HG03520 (cell line): ENCODE data around the gene C10orf71.

ENCODE experiments used
- ATAC-seq: cut with Tn5 transposase; IDR thresholded peaks from one replicate; pipeline ENCODE4 v1.9.1; 2021; ENCODE audit warnings: mild to moderate bottlenecking, moderate library complexity; ENCODE audit not compliant: unreplicated experiment

Gene C10orf71

DNA sequence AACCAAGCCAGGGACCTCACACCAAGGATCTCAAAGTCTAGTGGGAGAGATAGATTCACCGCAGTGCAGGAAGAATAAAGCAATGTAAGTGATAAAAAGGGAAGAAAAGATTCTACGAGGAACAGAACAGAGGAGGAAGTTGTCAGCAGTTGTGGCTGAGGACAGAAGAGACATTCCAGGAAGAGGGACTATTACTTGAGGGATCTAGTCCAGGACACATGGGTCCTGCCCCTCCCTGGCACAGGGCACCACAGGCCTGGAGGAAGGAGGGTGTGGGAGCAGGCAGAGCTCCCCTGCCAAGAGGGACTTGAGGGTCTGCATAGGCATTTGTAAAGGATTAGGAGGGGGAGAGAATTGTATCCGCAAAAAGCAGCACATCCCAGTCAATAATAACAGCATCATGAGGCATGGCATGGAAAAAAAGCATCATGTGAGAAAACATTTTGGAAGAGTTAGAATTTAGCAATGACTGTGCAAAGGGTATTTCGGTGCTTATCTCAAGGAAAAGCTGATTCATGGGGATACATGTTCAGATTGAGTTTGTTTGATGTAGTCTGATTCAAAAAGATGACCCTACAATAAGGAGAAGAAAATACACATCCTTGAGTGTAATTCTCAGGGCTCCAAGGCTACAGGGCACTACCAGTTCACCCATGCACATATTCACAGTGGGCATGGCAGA is 12.7 kb downstream of the C10orf71 start:
- no peak for ATAC-seq

DNA sequence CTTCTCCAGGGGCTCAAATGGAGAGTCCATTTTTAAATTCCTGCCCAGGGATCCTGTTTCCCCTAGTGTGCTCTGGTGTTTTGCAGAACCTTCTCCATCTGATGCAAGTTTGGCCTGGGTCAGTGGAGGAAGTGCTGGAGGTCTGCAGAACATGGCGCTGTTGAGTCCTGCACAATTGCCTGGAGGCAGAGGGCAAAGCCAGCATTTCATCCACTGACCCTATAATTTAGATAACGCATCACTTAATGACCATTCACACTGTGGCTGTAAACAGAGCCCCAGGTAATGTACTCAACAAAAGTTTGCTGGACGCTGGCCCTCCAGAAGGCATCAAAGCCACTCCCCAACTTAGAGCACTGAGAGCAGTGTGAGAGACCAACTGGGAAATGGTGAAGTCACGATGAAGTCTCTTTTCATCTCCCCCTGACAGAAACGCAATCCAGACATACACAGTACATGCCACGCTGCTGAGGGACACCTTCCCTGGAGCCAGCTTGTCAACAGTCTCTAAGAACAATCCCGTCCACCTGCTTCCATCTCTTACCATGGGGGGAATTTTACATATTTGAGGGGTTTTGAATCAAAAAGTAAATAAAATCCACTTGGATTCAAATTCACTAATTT is 13.4 kb downstream of the C10orf71 start:
- ATAC-seq: no peak

DNA sequence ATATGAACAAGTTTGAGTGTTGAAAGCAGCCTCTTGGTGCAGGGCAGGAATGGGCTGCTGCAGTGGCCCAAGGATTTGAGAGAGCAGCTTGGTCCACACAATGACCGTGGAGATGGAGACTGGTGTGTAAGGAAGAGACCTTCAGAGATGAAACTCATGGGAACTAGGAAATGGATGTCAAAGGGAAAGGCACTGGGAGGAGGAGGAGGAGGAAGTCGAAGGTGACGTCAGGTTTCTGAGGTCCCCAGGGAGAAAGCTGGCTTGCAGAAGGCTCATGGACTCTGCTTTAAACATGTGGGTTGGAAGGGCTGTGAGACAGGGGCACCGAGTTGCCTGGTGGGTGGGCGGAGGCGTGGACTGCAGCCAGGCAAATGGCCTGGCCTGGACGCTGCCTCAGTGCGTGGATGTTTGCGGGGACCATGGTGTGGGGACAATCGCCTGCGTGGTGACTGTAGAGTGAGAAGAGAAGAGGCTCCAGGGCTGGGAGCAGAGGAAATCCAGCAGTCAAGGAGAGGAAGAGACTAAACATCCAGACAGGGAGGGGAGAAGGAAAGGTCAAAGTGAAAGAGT is 14.6 kb downstream of the C10orf71 start:
- ATAC-seq: no peak

DNA sequence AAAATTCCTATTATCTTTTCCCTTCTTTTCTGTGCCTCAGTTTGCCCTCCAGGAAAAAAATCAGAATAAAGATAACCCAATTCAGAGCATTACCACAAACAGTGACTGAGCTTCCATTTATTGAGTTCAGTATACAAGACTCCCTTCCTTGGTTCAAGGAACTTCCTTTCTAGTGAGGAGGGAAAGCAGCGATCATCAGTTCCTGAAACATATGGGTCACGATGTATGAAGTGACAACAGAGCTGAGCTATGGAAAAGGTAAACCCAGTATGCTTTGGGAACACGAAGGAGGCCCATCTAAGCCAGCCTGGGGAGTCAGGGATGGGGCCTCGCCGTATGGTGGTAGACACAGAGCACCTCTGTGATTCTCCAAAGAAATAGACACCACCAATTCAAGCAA is 15.8 kb downstream of the C10orf71 start:
- ATAC-seq: no peak

DNA sequence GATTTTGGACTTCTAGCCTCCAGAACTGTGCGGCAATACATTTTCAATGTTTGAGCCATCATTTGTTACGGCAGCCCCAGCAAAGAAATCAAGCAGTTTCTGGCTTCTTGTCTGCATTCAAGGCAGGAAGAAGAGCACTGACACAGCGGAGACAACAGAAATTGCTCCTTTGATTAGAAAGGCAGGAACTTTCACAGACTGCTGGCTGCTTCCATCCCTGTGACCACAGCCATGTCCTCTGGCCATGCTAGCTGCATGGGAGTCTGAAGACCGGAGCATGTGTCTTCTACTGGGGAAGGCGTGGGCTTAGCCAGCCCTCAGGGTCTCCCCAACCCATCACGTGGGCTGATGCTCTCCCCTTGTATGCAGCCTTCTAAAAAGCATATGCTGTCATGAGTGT is 19.1 kb downstream of the C10orf71 start:
- ATAC-seq: no peak

DNA sequence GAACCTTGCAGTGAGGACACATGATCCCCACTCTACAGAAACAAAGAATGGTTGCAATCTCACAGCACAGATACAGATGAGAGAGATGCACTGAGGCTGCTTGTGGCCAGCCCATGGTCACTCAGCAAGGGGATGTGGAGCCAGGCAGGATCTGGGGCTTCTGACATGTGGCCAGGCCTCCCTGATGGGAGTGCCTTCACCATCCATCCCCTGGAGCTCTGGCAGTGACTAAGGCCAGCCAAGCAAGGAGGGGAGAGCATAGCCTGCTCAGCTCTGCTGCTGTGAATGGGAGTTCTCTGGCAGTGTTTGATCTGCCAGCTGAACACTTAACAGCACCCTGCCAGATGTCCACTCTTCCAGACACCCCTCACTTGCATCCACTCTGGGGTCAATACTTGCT is 19.8 kb downstream of the C10orf71 start:
- ATAC-seq: no peak

DNA sequence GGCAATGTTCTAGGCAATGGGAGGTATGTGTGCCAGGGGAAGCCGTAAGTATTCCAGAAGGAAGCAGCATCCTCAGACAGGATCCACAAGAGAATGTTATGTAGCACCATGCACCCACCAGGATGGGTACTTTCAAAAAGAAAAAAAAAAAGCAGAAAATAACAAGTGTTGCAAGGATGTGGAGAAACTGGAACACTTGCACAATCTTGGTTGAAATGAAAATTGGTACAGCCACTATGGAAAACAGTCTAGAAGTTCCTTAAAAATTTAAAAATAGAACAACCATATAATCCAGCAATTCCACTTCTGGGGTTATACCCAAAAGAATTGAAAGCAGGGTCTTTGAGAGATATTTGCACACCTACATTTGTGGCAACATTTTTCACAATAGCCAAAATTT is 20.2 kb downstream of the C10orf71 start:
- ATAC-seq: no peak

DNA sequence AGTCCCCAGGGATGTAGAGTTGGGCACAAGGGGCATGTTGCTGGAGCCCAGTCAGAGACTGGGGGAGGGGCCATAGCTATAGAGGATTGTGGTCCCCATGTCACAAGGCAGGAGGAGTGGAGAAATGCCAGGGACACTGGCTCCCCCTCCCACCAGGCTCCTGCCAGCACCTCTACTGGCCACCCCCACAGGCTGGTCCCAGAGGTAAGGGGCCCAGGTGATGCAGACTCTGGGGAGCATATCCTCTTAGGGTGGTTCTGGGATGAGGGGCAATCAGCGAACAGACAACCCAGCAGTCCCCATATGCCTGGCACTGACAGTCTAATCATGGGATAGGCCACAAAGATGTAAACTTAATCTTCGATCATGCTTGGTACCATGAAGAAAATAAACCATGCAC is 21.2 kb downstream of the C10orf71 start:
- ATAC-seq: no peak

DNA sequence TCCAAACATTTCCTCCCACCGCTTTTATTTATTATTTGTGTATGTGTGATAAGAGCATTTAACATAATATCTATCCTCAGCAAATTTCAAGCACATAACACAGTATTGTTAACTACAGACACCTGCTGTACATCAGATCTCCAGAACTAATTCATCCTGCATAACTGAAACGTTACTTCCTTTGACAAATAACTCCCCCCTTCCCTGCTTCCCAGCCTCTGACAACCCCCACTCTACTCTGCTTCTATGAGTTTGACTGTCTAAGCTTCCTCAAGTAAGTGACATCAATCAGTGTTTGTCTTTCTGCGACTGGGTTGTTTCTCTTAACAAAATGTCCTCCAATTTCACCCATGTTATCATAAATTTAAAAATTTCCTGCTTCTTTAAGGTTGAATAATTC is 22.1 kb downstream of the C10orf71 start:
- ATAC-seq: no peak

DNA sequence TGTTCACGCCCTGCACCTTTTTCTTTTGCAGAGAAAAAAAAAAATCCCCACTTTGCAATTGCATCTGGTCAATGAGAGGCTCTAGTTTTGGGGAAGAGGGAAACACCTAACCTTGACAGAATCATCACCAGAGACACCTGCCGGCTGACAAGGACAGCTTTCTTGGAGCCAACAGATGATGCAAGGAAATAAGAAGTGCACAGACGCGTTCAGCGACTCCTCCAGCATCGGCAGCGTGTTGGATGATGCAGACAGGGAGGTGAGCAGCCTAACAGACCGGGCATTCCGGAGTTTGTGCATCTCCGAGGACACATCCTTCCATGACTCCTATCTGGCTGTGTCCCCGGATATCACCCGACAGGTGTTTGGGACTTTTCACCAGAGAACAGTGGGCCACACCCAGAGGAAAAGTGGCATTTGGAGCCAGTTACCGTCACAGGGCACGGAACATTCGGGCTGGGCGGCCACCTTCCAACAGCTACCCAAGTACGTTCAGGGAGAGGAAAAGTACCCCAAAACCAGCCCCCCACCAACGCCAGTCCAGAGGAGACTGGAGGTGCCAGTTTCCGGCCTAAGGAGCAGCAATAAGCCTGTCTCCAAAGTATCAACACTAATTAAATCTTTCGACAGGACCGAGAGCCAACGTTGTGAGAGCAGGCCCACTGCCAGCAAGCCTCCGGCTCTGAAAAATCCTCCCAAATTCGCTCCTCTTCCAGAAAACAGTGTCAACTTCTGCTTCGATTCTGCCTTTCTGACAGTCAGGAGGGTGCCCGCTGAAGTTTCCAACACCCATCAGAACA is 23.6 kb downstream of the C10orf71 start:
- ATAC-seq: no peak

DNA sequence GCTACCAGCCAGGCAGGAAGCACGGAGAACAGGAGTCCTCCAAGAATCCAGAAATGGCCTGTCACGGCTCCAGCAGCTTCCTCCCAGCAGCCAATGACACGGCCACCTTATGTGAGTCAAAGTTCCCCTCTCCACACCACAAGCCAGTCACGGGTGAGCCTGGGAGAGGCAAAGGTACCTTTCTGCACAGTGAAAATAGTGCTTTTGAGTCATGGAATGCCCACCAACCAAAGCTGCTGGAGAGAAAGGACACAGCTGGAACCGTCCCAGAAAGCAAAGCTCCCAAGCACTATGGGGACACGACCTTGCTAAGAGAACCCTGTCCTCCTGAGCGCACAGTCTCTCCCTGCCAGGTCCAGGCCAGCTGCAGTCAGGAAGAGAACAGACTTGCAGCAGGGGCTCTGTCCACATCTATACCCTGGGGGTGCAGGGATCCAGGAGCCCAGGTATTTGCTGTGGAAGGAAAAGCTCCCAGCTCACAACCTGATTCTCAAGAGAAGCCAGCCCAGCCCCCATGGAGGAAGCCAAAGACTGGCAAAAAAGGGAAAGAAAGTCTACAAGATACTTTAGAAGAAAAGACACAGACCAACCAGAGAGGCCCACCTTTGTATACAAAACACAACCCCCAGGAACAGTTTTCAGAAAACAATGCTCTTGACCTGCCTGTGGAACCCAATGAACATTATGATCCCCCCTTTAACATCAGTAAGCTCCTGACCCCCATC is 24.4 kb downstream of the C10orf71 start:
- no peak for ATAC-seq

DNA sequence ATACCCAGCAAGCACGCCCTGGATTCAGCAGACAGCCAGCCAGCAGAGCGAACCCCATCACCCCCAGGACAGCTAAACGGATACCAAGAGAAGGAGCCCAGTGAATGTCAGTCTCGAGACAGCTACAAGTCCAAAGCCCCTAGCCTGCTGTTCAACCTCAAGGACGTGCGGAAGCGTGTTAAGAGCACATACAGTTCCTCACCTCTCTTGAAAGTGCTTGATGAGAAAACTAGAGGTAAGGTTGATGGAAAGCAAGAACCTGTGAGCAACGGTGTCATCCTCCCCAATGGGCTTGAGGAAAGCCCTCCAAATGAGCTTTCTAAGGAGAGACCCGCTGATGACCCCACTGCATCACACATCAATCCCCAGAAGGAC is 24.9 kb downstream of the C10orf71 start:
- no peak for ATAC-seq

DNA sequence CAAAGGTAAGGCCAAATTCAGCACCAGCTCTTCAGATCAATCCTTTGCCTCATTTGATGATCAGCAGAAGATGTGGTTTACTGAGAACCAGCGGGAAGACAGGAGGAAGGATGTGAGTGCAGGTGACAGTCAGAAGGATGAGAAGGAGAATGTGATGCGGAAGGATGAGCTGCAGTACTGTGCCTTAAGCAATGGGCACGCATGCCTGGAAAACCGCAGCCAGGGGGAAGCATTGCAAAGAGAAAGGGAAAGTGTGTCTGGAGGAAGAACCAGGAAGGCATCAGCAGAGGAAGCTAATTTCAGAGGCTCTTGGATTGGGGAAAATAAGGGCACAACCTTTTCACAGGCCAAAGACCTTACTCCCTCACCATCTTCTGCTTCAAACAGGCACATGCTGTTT is 25.7 kb downstream of the C10orf71 start:
- ATAC-seq: no peak

DNA sequence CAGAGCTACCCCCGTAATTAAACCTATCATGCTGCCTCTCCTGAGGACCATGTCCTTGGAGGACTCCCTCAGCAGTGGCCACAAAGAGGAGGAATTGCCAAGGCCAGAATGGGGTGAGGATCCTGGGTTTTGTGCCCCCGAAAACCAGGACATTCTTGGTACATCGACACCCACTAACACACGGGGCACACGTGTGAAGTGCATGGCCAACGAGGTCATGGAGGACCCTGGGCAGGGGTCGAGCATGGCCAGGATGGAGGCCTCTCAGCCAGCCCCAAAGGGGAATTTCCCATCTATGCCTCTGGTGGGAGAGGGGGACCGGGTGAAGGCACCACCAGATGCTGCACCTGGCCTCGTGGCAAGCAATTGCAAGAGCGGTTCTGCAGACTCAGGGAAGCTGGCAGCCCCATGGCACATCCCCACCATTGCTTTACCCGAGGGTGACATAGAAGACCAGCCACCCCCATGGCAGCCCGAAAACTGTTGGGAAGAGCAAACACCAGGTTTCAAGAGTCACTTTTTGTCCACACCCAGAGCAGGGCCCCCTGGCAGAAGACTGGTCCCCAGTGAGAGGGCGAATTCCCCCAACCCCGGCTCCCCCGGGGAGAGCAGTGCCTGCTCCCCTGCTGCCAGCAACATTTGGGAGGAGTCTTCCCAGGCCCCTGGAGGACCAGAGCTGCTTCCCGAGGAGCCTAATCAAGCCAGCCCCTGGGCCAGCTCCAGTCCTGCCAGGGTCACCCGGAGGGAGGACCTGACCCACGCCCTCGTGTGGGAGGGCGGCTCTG is 26.4 kb downstream of the C10orf71 start:
- no peak for ATAC-seq

DNA sequence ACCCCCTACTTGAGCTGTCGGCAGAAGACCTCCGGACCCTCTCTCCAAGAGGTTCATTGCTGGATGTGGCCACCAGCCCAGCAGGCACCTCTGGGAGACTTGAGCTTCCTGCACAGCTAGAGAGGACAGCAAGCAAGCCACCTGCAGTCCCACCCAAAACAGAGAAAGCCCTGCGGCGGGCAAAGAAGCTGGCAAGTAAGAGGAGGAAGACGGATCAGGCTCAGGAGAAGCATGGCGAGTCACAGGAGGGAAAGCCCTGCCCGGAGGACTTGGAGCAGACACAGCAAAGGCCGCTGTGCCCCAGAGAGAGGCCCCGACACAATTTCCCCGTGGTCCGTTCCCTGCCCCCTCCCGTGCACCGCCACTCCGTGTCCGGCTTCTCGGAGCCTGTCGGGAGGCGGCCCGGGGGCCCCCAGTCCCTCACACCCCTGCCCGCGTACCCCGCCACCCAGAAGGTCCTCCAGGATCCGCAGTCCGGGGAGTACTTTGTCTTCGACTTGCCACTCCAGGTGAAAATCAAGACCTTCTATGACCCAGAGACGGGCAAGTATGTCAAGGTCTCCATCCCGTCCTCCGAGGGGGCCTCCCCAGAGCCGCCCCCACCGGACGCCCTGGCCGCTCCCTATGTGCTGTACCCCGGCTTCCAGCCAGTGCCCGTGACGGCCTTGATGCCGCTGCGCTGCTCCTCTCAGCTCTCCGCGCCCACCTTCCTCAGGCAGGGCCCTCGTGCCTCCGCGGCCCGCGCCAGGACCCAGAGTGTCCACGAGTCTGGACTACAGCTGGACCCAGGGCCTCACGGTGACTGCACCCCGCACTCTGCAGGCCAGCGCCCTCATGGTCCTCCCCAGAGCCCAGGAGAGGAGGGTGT is 27.2 kb downstream of the C10orf71 start:
- no peak for ATAC-seq

DNA sequence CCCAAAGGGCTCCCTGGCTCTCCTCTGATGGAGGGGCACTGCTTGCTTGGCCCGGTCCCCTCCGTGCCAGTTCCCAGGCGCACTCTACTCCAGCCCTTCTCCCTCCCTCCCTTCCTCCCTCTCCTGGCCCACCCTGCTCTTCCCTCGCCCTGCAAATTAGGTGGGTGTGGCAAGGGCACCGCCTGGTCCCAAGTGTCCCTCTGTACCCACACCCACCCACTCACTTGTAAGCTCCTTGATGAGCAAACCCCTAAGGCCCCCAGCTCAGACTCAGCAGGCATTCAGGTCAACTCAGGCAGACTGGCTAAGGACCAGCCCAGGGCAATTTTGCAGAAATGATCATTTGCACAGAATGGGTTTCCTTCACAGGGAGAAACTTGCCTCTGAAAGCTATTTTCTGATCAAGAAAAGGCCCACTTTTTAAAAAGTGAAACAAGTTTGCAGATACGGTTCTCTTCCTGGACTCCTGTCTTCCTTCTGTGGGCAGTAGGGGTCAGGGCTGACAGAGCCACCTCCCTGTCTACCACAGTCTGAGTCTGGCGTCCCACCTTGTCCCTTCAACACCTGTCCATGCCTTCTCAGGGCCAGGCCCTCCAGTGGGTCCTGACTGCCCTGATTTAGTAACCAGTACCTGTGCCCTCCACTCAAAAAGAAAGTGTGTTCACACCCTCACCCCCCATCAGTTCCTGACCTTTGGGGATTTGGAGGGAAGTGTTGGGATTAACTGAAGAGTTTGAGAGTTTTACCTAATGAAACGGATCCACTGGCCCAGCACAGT is 28.3 kb downstream of the C10orf71 start:
- no peak for ATAC-seq

DNA sequence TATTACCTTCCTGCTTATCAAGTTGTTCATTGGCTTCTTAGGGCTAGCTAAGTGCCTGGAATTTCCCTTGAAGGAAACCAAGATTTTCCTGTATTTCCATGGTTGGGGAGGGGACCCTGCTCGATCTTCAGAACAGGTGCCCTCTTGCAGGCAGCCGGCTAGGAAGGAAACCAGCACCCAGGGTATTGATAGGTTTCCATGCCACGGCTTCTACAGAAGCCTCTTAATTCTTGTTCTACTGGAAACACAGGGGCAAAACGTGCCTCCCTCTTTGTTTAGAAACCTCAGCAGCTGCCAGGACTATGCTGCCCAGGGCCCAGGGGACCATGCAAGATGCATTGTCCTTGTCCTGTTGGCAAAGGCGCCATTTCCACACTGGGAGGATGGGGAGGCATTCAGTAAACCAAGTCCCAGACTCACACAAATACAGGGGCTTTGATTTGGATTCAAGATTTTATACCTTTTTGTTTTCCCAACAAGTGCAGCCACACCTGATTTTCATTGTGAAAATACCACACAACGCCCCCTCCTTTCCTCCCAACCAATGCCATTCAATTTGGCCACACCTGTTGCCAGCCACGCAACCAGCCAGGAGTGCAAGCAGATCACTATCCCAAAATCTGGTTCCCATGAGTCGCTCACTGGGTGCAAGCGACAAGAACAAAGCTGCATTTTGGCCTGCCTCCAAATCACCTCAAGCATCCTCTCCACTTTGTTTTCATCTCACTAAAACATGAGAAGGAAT is 29.6 kb downstream of the C10orf71 start:
- ATAC-seq: no peak

DNA sequence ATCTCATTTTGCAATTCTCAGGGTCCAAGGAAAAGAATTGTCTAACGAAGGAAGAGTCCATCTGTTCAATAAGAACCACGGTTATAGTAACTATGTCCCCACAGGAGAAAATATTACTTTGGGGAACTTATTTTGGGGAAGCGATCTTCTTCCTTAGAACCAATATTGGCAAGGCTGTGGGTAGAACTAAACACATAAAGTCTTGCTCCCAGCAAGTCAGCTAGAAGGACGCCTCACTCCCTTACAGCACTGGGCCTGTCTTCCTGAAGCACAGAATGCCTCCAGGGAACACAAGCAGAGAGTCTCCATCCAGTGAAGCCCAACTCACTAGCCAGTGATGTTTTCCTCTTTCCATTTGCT is 30.2 kb downstream of the C10orf71 start:
- no peak for ATAC-seq
